ENCODE results near the gene HDAC9.

The HDAC9 gene

DNA sequence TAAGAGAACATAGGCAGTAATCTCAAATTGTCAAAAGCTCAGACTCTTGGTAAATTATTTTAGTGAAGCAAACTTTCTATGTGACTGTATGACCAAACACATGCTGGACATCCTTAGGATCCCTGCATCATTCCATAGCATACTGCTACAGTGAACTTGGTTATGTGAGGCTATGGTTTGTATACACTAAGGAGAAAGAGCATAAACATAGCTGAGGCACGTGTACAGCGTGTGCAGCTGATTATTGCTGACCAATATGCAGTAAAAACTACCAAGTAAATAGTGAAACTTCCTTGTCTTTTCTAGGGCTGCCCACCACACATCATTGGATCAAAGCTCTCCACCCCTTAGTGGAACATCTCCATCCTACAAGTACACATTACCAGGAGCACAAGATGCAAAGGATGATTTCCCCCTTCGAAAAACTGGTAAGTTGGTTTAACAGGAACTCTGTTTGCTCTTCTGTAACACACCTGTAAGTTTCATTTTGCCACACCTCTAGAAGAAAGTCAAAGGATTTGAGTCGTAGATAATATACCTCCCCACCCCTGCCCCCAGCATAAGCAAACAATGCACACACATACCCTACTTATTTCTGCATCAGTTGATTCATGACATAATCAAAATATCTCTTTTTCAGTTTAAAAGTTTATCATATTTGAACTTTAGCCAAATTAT lies 98.2 kb downstream of the HDAC9 start:
- DNase-seq (ENCODE audit: low read depth): no peak

DNA sequence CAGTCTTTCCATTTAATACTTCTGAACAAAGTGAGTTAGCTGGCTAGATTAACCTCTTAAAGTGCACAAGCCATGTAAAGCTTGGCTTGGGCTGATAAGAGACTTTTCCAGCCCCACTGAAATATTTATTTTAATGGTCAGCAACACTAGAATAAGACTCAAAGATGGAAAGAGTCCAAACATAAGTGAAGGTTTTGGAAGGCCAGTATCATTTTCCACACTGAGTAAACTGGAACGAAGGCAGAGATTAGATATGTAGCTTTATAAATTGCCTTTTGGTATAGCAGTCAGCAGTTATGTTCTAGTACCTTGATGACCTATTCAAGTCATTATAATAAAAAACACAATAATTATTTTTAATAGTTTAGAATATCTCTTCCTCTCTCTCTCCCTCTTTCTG lies 102.2 kb downstream of the HDAC9 start:
- DNase-seq (ENCODE audit: low read depth): no peak

DNA sequence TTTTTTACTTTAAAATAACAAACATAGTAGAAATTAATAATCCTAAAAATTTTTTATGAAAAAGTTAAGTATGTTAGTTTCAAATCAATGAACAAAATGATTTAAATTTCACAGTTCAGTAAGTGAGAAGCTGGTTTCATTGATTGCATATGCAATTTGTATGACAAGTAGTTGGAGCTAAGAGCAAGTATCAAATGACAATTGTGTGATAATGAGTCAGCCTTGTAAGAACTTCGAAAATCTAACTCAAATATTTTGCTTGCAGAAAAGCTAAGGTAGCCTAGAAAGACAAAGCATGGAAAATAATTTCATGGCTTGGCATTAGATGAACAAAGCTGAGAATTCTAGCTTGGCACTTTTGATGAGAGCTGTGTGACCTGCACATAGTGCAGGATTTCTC lies 111.5 kb downstream of the HDAC9 start:
- no peak for DNase-seq (ENCODE audit: low read depth)

DNA sequence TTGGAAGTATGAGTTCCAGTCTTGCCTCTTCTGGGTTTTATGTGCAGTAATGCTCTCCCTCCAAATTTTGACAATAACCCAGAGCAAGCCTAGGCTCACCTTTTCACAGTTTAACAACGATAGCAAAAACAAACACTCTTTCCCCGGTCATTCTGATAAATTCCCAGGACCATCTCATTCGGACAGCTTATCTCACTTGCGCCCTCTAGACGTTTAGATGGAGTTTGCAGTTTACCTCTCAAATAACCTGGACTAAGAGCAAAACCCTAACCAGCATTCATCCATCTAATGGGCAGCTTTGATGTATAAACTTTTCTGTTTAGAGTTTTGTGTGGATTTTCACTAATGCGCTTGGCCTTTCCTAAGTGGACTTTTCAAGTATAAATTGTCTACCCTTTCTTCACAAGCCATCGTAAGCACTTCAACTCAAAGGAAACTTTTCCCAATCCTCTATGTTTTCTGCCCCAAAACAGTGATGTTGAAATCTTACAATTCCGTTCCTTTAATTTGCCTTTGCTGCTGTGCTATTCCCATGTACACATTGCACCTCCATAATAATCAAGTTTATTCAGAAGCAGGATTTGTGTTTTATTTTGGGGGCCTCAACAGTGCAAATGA lies 114.9 kb downstream of the HDAC9 start:
- DNase-seq (ENCODE audit: low read depth): no peak

DNA sequence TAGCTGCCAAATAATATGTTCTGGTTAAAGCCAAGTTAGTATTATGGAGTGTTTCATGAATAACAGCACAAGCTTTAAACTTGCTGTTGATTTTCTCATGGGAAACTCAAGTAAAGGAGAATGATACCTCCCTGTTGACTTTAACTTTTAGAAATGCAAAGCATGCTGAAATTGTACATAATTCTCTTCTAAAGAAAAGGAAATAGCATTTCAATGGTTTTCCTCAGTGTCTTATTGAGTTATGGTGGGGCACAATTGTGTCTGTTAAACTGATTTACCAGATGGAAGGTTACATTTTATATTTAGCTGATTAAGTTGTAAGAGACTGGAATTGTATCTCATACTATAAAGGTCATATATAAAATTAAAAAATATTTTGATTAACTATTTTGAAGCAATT lies 119.3 kb downstream of the HDAC9 start:
- DNase-seq (ENCODE audit: low read depth): no peak

DNA sequence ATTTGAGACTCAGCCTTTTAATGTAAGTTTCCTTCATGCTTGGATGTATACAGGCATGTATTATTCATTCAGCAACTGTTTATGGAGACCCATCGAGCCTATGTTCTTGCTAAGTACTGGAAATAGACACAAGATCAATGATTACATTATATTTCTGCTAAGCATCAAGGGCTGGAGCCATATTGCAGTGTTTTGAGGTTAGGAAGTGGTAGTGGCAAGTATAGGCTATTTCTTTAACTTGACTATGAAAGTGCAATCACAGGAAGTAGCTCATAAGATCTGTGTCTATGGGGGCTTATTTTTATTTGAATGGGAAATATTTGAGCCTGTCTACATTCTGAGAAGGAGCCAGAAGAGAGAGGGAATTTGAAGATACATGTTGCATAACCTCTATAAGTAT lies 123.8 kb downstream of the HDAC9 start:
- no peak for DNase-seq (ENCODE audit: low read depth)

DNA sequence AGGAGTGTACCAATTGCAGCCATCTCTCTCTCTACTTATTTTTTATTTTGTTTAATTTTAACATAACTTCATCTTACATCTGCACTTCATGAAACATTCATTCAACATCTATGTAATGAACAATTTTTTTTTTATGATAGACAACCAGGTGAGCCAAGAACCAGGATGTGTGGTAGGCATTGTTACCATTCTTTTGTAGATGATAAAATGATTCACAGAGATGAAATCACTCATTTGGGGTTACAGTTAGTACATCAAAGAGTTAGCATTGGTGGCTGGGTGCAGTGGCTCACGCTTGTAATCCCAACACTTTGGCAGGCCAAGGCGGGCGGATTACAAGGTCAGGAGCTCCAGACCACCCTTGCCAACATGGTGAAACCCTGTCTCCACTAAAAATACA lies 127.8 kb downstream of the HDAC9 start:
- no peak for DNase-seq (ENCODE audit: low read depth)

DNA sequence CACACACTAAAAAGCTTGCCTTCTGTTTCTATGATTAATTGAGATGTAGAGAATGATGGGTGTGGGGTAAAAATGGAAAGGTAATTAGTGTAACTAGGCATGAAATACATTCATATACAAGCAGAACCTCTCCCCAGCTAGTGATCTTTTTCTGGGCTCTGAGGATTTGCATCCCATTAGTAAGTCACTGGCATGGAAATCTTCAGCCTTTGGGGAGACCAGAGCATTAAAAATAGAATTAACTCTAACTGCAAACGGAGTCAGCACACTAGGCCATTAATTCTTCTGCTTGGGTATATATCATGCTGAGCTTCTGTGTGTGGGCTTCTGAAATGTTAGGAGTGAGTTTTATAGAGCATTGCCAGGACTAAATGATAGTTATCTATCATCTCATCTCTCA lies 128.9 kb downstream of the HDAC9 start:
- DNase-seq (ENCODE audit: low read depth): no peak

DNA sequence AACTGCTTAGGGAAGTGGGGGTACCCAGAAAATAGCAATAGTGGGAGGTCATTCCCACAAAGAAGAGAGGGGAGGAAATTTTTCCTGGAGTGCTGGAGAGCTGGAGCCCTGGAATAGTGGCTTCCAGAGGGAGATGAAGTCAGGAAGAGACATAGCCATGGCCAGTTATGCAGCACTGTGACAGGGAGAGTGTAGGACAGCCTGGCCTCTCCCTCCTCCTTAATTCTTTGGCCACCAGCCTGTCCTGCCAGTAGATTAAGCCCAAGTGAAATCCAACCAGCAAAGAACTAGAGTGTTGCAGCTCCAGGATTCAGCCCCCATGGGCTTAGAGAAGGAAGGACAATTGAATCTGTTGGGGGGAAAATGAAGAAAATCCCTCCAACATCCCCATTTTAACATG lies 130.5 kb downstream of the HDAC9 start:
- no peak for DNase-seq (ENCODE audit: low read depth)

DNA sequence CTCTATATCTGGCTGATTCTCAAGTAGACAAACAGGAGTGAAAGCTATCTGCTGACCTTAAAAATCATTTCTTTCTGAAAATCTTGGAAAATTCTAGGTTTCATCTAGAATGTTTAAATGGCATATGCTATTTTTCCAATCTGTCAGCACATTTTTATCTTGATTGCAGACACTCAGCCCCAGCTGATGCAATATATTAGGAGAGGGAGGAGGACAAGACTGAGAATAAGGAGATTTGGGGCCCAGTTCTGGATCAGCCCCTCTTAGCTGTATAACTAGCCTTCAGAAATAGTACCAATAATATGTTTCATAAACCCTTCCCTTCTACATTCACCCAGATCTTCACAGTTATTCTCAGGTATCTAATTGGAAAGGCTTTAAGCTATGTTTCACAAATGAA lies 131.2 kb downstream of the HDAC9 start:
- DNase-seq (ENCODE audit: low read depth): no peak

DNA sequence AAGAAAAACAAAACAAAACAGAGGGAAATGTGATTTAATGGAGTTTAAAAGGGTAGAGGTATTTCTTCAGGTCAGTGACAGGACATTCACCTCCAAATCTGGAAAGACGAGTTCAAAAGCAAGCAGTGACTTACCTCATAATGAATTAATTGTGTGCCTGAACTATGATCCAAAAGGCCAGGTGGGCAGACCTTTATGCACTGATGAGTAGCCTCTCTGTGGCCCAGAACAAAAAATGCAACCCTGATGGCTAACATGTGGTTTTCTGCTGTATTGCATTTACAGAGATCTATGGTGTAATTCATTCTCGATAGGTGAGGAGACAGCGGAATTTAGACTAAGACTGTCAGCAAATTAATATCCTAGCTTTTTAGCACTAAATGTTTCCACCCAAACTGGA lies 142.0 kb downstream of the HDAC9 start:
- DNase-seq (ENCODE audit: low read depth): no peak

DNA sequence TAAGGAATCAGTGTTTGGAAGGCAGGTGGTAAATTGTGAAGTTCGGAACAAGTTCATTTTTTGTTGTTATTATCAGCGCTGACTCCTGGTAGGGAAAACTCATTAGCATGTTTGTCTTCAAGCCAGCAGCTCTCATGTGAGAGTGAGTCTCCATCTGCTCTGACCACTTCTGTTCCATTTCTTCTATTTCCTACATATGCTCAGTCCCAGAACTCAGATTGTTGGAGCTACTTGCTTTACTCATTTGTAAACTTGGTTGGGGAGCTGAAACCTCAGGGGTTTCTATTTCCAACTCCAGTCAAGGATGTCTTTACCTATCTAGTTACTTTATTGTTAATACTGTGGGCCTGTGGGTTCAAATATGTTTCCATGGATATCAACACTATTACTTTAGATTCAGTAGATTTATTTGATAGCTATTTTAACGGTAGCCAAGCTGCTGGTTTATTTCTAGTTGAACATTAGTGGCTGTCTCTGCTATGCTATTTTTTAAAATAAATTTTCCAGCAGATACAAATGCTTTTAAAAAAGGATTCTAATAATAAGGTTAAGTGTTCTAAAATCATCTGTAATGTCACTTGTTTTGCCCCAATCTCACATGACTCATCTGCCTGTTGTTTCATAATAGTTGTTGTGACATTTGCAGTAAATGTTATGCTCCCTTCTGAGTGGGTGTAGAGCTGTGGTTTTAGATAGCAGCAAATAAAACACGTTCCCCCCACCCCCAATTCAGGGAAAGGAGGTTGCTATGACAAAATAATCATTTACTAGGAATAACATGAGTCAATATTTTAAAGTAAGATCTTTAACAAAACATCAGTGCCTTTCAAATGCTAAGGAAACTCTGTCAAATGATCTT lies 143.3 kb downstream of the HDAC9 start:
- DNase-seq (ENCODE audit: low read depth): no peak

DNA sequence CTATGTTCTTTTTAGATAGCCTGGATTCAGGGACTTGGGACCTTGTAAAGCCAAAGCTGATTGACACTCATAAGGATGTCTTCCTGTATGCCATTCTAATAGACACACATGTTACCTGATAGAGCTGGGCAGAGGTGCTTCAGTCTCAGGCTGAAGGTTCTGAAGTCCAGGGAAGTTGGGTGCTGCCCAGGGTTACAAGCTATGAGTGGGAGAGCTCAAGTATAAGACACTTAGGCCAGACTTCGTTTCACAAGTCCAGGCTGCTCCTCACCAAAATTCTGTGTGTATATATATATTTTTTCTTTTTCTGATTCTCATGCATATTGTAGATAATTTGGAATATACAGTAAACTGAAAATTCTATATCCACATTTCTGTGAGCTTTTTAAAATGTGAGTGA lies 144.2 kb downstream of the HDAC9 start:
- no peak for DNase-seq (ENCODE audit: low read depth)

DNA sequence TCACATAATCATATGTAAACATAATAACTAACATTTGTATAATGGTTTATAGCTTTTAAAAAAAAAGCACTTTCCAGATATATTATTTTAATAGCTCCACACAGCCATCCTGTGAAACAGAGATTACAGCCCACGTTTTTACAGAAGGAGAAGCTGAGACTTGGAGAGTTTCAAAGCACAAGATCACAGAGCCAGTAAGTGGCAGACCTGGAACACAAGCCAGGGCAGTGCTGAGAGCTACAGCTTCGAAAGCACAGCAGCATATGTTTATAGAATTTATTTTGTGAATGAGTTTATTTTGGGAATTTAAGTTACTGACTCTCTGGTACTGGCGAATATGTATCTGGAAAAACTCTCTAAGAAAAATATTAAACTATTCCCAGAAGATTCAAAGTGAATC lies 149.4 kb downstream of the HDAC9 start:
- DNase-seq (ENCODE audit: low read depth): no peak

DNA sequence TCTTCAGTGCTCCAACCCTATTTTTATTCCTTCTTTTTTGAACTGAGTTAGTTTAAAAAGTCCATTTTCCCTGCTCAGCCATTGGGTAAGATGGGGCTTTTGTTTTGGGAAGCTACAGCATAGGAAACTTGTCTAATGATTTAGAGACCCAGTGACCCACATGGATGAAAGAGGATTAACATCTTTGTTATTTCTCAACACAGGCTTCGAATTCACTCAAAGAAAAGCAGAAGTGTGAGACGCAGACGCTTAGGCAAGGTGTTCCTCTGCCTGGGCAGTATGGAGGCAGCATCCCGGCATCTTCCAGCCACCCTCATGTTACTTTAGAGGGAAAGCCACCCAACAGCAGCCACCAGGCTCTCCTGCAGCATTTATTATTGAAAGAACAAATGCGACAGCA lies 152.0 kb downstream of the HDAC9 start:
- no peak for DNase-seq (ENCODE audit: low read depth)

DNA sequence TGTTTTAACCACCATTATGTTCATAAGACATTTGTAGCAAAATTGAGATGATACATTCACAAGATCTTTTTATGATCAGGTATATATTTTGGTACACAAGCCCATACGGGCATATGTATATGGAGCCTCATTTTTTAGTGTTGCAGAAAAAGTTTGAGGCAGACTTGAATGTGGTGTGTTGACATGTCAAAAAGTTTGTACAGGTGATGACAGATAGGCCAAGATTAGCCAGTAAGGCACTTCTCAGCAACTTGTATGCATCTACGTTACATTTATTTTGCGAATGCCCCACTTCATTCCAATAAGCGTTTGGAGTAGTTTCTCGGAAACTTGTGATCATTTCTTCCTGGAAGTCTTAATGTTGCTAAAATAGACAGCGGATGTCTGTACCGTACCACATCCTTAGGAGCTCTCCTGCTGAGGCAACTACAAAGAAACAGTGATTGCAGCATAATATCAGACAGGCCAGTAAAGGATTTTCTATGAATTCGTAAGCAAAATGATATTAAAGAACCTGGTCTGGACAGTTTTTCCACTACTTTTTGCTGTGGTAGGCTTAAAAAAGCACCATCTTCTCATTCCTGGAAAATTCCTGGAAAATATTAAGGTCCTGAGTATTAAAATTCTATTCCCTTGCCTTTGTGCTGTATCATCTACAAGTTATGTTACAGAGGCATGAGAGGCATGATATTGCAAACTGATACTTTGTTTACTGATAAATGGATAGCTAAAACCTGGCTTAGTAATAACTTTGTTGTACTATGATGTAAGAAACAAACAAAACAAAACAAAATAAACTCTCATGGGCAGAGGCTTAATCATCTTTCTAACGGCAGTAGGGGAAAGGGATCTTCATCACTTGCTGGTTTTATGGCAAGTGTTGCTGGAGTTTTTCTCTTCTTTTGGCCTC lies 153.6 kb downstream of the HDAC9 start:
- DNase-seq (ENCODE audit: low read depth): no peak

DNA sequence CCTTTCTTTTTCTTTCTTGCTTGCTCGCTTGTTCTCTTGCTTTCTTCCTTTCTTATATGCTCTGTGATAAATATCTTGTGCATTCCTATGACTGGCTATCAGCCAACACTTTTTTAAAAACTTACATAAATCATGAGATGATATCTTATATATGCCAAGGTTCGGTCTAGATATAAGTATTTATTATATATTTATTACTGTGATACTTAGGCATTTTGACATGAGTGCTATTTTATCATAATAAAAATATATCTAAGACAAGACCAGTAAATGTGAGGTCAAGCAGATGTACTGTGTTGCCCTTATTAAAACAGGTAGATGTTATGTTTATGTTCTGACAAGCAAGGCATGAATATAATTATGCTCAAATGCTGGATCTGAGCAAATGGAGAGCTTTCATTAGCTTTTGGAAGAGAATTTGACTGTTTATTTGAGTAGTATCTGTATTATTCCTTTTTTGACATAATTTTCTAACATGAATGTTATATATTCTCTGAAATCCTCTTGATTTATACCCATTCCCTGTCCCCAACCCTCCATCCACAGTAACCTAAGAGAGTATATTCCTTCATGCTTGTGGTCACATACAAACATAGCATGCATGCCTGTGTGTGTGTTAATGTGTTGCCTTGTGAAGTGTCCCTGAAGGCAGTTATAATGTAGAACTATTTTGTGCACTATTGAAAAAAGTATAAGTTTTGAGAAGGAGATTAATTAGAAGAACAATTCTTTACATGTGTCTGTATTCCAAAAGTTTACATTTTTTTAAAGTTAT lies 158.0 kb downstream of the HDAC9 start:
- no peak for DNase-seq (ENCODE audit: low read depth)

DNA sequence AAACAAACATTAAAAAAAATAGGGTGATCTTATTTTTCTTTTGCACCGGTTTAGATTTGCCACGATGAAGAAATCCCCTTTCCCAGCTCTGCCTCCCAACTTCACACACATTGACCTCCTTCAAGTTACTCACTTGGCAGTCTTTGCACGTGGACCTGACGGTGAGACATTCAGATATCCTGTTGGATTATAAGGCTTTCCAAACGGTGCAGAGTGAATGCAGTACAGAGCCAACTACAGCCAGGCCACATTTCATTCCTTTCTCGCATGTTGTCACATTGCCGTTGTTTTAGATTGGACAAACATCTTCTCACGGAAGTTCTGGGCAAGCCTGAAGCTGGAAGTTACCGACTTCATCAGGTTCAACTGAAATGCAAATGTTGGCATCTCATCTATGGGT lies 159.2 kb downstream of the HDAC9 start:
- no peak for DNase-seq (ENCODE audit: low read depth)

DNA sequence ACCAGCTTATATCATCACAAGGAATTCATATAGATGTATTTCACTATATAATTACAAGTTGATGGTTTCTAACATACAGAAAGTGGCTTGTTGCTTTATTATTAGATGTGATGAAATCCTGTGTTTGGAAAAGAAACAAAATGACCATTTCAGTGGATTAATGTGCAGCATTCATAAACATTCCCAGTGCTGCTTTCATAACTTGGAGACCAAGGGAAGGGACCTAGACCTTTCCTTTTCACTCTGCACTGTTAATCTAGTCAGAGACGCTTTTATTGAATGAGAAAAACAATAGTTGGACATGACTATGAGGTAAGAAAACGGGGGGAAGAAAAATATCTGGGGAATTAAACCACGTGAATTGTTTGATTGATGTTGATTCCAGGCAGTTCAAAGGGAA lies 160.0 kb downstream of the HDAC9 start:
- DNase-seq (ENCODE audit: low read depth): no peak

DNA sequence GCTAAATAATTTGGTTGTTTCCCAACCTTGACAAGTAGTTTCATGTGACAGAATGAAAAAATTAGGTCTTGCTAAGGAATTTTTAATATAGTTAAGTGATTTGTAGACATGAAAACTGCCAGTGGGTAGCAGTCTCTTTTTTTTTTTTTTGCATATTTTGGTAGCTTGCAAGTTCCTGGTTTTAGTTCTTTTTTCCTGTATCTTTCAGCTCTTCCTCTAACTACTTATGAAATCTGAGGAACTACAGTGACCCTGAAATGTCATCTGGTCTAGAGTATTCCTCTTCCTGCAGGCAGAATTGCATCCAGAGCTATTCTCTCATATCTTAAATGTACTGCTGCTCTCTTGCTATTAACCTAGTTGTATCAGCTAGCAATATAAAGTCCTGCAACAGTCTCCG lies 160.4 kb downstream of the HDAC9 start:
- no peak for DNase-seq (ENCODE audit: low read depth)

DNA sequence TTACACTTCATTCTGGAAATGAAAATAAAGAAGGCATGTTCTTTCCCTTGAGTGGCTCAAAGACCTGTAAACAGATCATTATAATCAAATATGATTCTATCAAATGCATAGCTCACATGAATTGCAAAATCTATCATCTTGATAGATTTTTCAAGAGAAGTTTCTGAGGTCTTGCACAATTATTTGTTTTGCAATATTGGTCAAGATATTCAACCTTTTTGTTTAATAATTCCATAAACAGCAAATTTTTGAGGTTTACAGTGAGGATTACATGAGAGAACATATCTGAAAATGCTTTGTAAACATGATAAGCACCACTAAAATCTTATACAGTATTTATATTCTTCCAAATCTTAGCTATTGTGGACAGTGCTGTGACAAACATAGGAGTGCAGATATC lies 160.8 kb downstream of the HDAC9 start:
- no peak for DNase-seq (ENCODE audit: low read depth)

DNA sequence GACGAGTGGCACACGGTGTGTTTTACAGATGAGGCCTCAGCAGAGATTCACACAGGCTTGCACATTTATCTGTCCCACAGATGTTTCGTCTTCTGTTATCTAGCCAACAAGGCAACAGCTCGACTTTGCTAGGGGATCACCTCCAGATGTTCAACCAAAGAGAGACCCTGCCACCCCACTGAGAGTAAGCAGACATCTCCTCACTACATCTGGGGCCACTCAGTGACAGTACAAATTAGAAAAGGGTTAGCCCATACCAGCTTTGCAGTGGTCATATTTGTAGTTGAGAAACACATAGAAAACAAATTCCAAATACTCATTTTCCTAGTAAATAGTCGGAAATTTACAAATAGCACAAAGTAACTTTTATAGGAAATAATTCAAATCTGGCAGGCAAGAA lies 164.2 kb downstream of the HDAC9 start:
- DNase-seq (ENCODE audit: low read depth): no peak
